ENCODE measurements around the gene CACNA1C.
"Not testable (repeated sequence)": the region's sequence is repeated elsewhere in the genome, so short reads cannot be mapped to it uniquely, and the experiment has no call there.

CACNA1C gene

GRCh38 chr12:2083561-2083960 lies 30.8 kb downstream of the CACNA1C start:
- Histone ChIP-seq H3K4me2 (ENCODE audit: low read length) (no peak overlapping the region), H3K27me3 (ENCODE audit: control insufficient read depth, insufficient read depth, low read length) (peaks cover 23% of the 10 kb centered on the region), H3K4me1 (ENCODE audit: control insufficient read depth, insufficient read depth, low read length) (peaks cover 5% of the 10 kb centered on the region), H3K9ac (ENCODE audit: low read depth, low read length) (no peak overlapping the region), H3K4me3 (ENCODE audit: low read length) (no peak overlapping the region), H3K36me3 (ENCODE audit: insufficient read depth, low read length) (no peaks in the 10 kb centered on the region), H3K9me3 (replicated peaks; ENCODE audit: low read length) (peaks cover 3% of the 10 kb centered on the region)

GRCh38 chr12:2084553-2085296 lies 31.9 kb downstream of the CACNA1C start:
- Histone ChIP-seq H3K27me3 (ENCODE audit: control insufficient read depth, insufficient read depth, low read length) (peaks cover 28% of the 10 kb centered on the region), H3K9me3 (replicated peaks; ENCODE audit: low read length) (peaks cover 3% of the 10 kb centered on the region), H3K9ac (ENCODE audit: low read depth, low read length) (no peak overlapping the region), H3K4me3 (ENCODE audit: low read length) (no peak overlapping the region), H3K4me2 (ENCODE audit: low read length) (no peak overlapping the region), H3K4me1 (ENCODE audit: control insufficient read depth, insufficient read depth, low read length) (peaks cover 5% of the 10 kb centered on the region), H3K36me3 (ENCODE audit: insufficient read depth, low read length) (no peaks in the 10 kb centered on the region)

- H3K4me3 ChIP-seq (ENCODE audit: low read length) = no peak overlapping the region
- H3K4me1 ChIP-seq (ENCODE audit: control insufficient read depth, insufficient read depth, low read length) = peaks cover 4% of the 10 kb centered on the region
- no peaks in the 10 kb centered on the region for H3K9me3 ChIP-seq (replicated peaks; ENCODE audit: low read length)
- H3K27me3 ChIP-seq (ENCODE audit: control insufficient read depth, insufficient read depth, low read length) = peaks cover 56% of the 10 kb centered on the region
- H3K4me2 ChIP-seq (ENCODE audit: low read length) = no peak overlapping the region
- no peaks in the 10 kb centered on the region for H3K36me3 ChIP-seq (ENCODE audit: insufficient read depth, low read length)
- H3K9ac ChIP-seq (ENCODE audit: low read depth, low read length) = no peak overlapping the region
Measured at GRCh38 chr12:2092354-2092753, 39.6 kb downstream of the CACNA1C start.

DNA sequence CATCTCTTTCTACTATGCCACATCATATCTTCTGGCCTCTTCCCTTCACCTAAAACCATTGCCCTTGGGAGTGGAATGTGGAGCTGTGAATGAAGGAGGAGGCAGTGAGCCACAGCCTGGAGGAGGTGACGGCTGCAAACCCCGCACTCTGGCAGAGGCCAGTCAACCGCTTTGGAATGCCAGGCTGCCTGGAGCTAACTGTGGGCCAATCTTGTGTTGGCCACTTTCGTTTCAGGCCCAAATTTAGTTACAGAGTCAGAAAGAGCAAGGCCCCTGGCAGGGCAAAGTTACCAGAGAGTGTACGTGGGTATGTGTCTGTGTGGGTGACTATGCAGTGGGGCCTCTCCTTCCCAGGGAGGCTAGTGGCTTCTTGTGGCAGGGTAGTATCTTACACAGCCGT lies 40.1 kb downstream of the CACNA1C start:
- Histone ChIP-seq H3K27me3 (ENCODE audit: control insufficient read depth, insufficient read depth, low read length) (peaks cover 55% of the 10 kb centered on the region), H3K4me3 (ENCODE audit: low read length) (no peak overlapping the region), H3K36me3 (ENCODE audit: insufficient read depth, low read length) (no peaks in the 10 kb centered on the region), H3K4me1 (ENCODE audit: control insufficient read depth, insufficient read depth, low read length) (peaks cover 4% of the 10 kb centered on the region), H3K9me3 (replicated peaks; ENCODE audit: low read length) (no peaks in the 10 kb centered on the region), H3K9ac (ENCODE audit: low read depth, low read length) (no peak overlapping the region), H3K4me2 (ENCODE audit: low read length) (no peak overlapping the region)

DNA sequence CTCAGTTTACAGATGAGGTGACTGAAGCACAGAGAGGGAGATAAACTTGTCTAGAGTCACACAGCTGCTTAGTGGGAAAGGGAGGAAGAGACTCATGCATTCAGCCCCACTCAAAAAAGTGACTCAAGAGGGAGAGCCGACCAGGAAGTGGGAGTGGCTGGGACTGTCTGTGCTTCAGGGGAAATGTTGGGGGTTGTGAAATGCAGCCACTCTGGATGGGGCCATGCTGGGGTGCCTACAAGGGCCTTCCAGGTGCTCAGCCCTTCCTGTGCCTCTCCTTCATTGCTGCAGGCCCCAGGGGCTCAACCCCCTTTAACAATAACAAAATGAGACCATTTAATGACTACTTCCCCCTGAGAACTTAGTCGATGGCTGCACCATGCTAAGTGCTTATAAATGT lies 41.8 kb downstream of the CACNA1C start:
- Histone ChIP-seq H3K9ac (ENCODE audit: low read depth, low read length) (no peak overlapping the region), H3K4me3 (ENCODE audit: low read length) (no peak overlapping the region), H3K27me3 (ENCODE audit: control insufficient read depth, insufficient read depth, low read length) (peaks cover 57% of the 10 kb centered on the region), H3K36me3 (ENCODE audit: insufficient read depth, low read length) (no peaks in the 10 kb centered on the region), H3K4me2 (ENCODE audit: low read length) (no peak overlapping the region), H3K9me3 (replicated peaks; ENCODE audit: low read length) (no peaks in the 10 kb centered on the region), H3K4me1 (ENCODE audit: control insufficient read depth, insufficient read depth, low read length) (peaks cover 4% of the 10 kb centered on the region)

DNA sequence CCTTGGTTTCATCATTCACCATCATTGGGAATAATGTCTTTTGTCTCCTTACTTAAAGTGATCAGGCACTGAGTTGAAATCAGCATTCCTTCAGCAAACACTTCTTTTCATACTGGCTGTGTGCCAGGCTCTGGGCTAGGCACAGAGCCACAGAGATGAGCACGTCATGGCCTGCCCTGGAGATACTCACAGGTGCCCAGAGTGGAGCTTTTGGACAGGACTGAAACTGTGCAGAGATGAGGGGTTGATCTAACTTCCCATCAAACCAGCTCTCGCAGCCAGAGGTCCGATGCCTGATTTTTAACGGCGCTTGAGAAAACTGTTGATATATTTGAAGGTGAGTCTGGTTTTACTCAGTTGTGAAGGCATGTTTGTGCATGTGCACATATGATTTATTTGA lies 43.1 kb downstream of the CACNA1C start:
- H3K27me3 ChIP-seq (ENCODE audit: control insufficient read depth, insufficient read depth, low read length) = peaks cover 56% of the 10 kb centered on the region
- H3K4me2 ChIP-seq (ENCODE audit: low read length) = no peak overlapping the region
- H3K4me1 ChIP-seq (ENCODE audit: control insufficient read depth, insufficient read depth, low read length) = peaks cover 4% of the 10 kb centered on the region
- no peaks in the 10 kb centered on the region for H3K36me3 ChIP-seq (ENCODE audit: insufficient read depth, low read length)
- no peak overlapping the region for H3K9ac ChIP-seq (ENCODE audit: low read depth, low read length)
- no peaks in the 10 kb centered on the region for H3K9me3 ChIP-seq (replicated peaks; ENCODE audit: low read length)
- no peak overlapping the region for H3K4me3 ChIP-seq (ENCODE audit: low read length)

GRCh38 chr12:2097617-2098016 lies 44.8 kb downstream of the CACNA1C start:
- Histone ChIP-seq H3K4me2 (ENCODE audit: low read length) (no peak overlapping the region), H3K9ac (ENCODE audit: low read depth, low read length) (no peak overlapping the region), H3K9me3 (replicated peaks; ENCODE audit: low read length) (no peaks in the 10 kb centered on the region), H3K27me3 (ENCODE audit: control insufficient read depth, insufficient read depth, low read length) (peaks cover 41% of the 10 kb centered on the region), H3K4me1 (ENCODE audit: control insufficient read depth, insufficient read depth, low read length) (peaks cover 4% of the 10 kb centered on the region), H3K4me3 (ENCODE audit: low read length) (no peak overlapping the region), H3K36me3 (ENCODE audit: insufficient read depth, low read length) (no peaks in the 10 kb centered on the region)

- H3K4me3 ChIP-seq (ENCODE audit: low read length) = no peak overlapping the region
- H3K9ac ChIP-seq (ENCODE audit: low read depth, low read length) = no peak overlapping the region
- no peak overlapping the region for H3K4me2 ChIP-seq (ENCODE audit: low read length)
- H3K9me3 ChIP-seq (replicated peaks; ENCODE audit: low read length) = no peaks in the 10 kb centered on the region
- peaks cover 4% of the 10 kb centered on the region for H3K4me1 ChIP-seq (ENCODE audit: control insufficient read depth, insufficient read depth, low read length)
- H3K27me3 ChIP-seq (ENCODE audit: control insufficient read depth, insufficient read depth, low read length) = peaks cover 32% of the 10 kb centered on the region
- no peaks in the 10 kb centered on the region for H3K36me3 ChIP-seq (ENCODE audit: insufficient read depth, low read length)
Measured at GRCh38 chr12:2098852-2099251, 46.1 kb downstream of the CACNA1C start.

GRCh38 chr12:2099595-2099994 lies 46.8 kb downstream of the CACNA1C start:
- Histone ChIP-seq H3K36me3 (ENCODE audit: insufficient read depth, low read length) (no peaks in the 10 kb centered on the region), H3K4me2 (ENCODE audit: low read length) (no peak overlapping the region), H3K9ac (ENCODE audit: low read depth, low read length) (no peak overlapping the region), H3K4me1 (ENCODE audit: control insufficient read depth, insufficient read depth, low read length) (peaks cover 1% of the 10 kb centered on the region), H3K27me3 (ENCODE audit: control insufficient read depth, insufficient read depth, low read length) (peaks cover 30% of the 10 kb centered on the region), H3K9me3 (replicated peaks; ENCODE audit: low read length) (no peaks in the 10 kb centered on the region), H3K4me3 (ENCODE audit: low read length) (no peak overlapping the region)

DNA sequence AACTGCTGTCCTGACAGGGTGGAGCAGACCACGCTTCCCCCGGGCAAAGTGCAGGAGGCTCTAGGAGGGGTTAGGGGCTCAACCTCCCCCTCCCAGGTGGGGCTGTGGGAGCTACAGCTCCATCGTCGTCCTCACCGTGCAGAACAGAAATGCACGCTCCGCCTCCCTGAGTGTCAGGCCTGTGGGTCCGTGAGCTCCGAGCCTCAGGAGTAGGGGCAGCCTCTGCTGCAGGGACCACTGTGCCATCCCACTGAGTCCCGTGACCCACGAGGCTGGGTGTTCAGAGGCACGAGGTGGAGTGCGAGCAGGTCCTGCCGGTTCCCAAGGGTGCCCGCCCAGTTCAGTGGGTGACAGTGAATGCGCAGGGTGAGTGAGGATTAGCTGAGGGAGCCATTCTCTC lies 48.6 kb downstream of the CACNA1C start:
- Histone ChIP-seq H3K4me2 (ENCODE audit: low read length) (no peak overlapping the region), H3K9me3 (replicated peaks; ENCODE audit: low read length) (no peaks in the 10 kb centered on the region), H3K4me3 (ENCODE audit: low read length) (no peak overlapping the region), H3K36me3 (ENCODE audit: insufficient read depth, low read length) (no peaks in the 10 kb centered on the region), H3K9ac (ENCODE audit: low read depth, low read length) (no peak overlapping the region), H3K4me1 (ENCODE audit: control insufficient read depth, insufficient read depth, low read length) (no peaks in the 10 kb centered on the region), H3K27me3 (ENCODE audit: control insufficient read depth, insufficient read depth, low read length) (peaks cover 26% of the 10 kb centered on the region)

- Histone ChIP-seq H3K27me3 (ENCODE audit: control insufficient read depth, insufficient read depth, low read length) (peaks cover 24% of the 10 kb centered on the region), H3K4me2 (ENCODE audit: low read length) (no peak overlapping the region), H3K4me1 (ENCODE audit: control insufficient read depth, insufficient read depth, low read length) (no peaks in the 10 kb centered on the region), H3K36me3 (ENCODE audit: insufficient read depth, low read length) (no peaks in the 10 kb centered on the region), H3K9me3 (replicated peaks; ENCODE audit: low read length) (no peaks in the 10 kb centered on the region), H3K4me3 (ENCODE audit: low read length) (no peak overlapping the region), H3K9ac (ENCODE audit: low read depth, low read length) (no peak overlapping the region)
Measured at GRCh38 chr12:2101771-2102170, 49.0 kb downstream of the CACNA1C start.

GRCh38 chr12:2102736-2103135 lies 49.9 kb downstream of the CACNA1C start:
- H3K36me3 ChIP-seq (ENCODE audit: insufficient read depth, low read length); H3K4me3 ChIP-seq (ENCODE audit: low read length); H3K9ac ChIP-seq (ENCODE audit: low read depth, low read length); H3K9me3 ChIP-seq (replicated peaks; ENCODE audit: low read length); H3K4me1 ChIP-seq (ENCODE audit: control insufficient read depth, insufficient read depth, low read length); H3K4me2 ChIP-seq (ENCODE audit: low read length): not testable (repeated sequence)
- H3K27me3 ChIP-seq (ENCODE audit: control insufficient read depth, insufficient read depth, low read length) = peaks cover 22% of the 10 kb centered on the region

All from skeletal muscle satellite cell (primary cell).